ENCODE results near the gene KCNT1.

KCNT1 gene

GRCh38 chr9:135771401-135772051 lies 69.5 kb downstream of the KCNT1 start:
- Histone ChIP-seq H3K36me3 (ENCODE audit: low read depth) (no peaks in the 10 kb centered on the region), H3K4me1 (ENCODE audit: insufficient read depth, poor library complexity, severe bottlenecking) (no peaks in the 10 kb centered on the region), H3K27me3 (ENCODE audit: insufficient read depth, poor library complexity, severe bottlenecking) (no peaks in the 10 kb centered on the region), H3K27ac (ENCODE audit: poor library complexity, severe bottlenecking) (no peak overlapping the region), H3K4me3 (ENCODE audit: severe bottlenecking) (no peak overlapping the region), H3K9me3 (ENCODE audit: severe bottlenecking) (no peaks in the 10 kb centered on the region)
- no peak for TF ChIP-seq CTCF (IDR thresholded peaks at IDR 0.05; ENCODE audit: poor library complexity, severe bottlenecking)
- ATAC-seq (ENCODE audit: low read depth): no peak
- no peak for DNase-seq (ENCODE audit: low spot score)

GRCh38 chr9:135772056-135772646 lies 70.2 kb downstream of the KCNT1 start:
- no peak for ATAC-seq (ENCODE audit: low read depth)
- Histone ChIP-seq H3K4me3 (ENCODE audit: severe bottlenecking) (no peak overlapping the region), H3K9me3 (ENCODE audit: severe bottlenecking) (no peaks in the 10 kb centered on the region), H3K27ac (ENCODE audit: poor library complexity, severe bottlenecking) (no peak overlapping the region), H3K4me1 (ENCODE audit: insufficient read depth, poor library complexity, severe bottlenecking) (no peaks in the 10 kb centered on the region), H3K36me3 (ENCODE audit: low read depth) (no peaks in the 10 kb centered on the region), H3K27me3 (ENCODE audit: insufficient read depth, poor library complexity, severe bottlenecking) (no peaks in the 10 kb centered on the region)
- DNase-seq (ENCODE audit: low spot score): no peak
- no peak for TF ChIP-seq CTCF (IDR thresholded peaks at IDR 0.05; ENCODE audit: poor library complexity, severe bottlenecking)

- H3K27ac ChIP-seq (ENCODE audit: poor library complexity, severe bottlenecking): no peak overlapping the region
- ATAC-seq (ENCODE audit: low read depth) (no peak), DNase-seq (ENCODE audit: low spot score) (no peak)
- no peak for TF ChIP-seq CTCF (IDR thresholded peaks at IDR 0.05; ENCODE audit: poor library complexity, severe bottlenecking)
- no peak overlapping the region for H3K4me3 ChIP-seq (ENCODE audit: severe bottlenecking)
- no peaks in the 10 kb centered on the region for H3K27me3 ChIP-seq (ENCODE audit: insufficient read depth, poor library complexity, severe bottlenecking)
- no peaks in the 10 kb centered on the region for H3K9me3 ChIP-seq (ENCODE audit: severe bottlenecking)
- H3K4me1 ChIP-seq (ENCODE audit: insufficient read depth, poor library complexity, severe bottlenecking): no peaks in the 10 kb centered on the region
- H3K36me3 ChIP-seq (ENCODE audit: low read depth): no peaks in the 10 kb centered on the region
Observed at GRCh38 chr9:135772702-135773493, 70.9 kb downstream of the KCNT1 start.

GRCh38 chr9:135773530-135774238 lies 71.7 kb downstream of the KCNT1 start:
- Histone ChIP-seq H3K27ac (ENCODE audit: poor library complexity, severe bottlenecking) (no peak overlapping the region), H3K9me3 (ENCODE audit: severe bottlenecking) (no peaks in the 10 kb centered on the region), H3K4me1 (ENCODE audit: insufficient read depth, poor library complexity, severe bottlenecking) (no peaks in the 10 kb centered on the region), H3K36me3 (ENCODE audit: low read depth) (no peaks in the 10 kb centered on the region), H3K27me3 (ENCODE audit: insufficient read depth, poor library complexity, severe bottlenecking) (no peaks in the 10 kb centered on the region), H3K4me3 (ENCODE audit: severe bottlenecking) (no peak overlapping the region)
- no peak for ATAC-seq (ENCODE audit: low read depth)
- no peak for TF ChIP-seq CTCF (IDR thresholded peaks at IDR 0.05; ENCODE audit: poor library complexity, severe bottlenecking)
- no peak for DNase-seq (ENCODE audit: low spot score)
